Measurements from ENCODE around the gene C7orf33.
"Not testable (repeated sequence)": the region's sequence is repeated elsewhere in the genome, so short reads cannot be mapped to it uniquely, and the experiment has no call there.

The C7orf33 gene

GRCh38 chr7:148567524-148567923 lies 23.0 kb upstream of the C7orf33 start:
- H3K4me3 ChIP-seq (ENCODE audit: low read depth, low read length): no peak overlapping the region
- DNase-seq (ENCODE audit: low read depth): no peak
- TF ChIP-seq, protein P1, sequence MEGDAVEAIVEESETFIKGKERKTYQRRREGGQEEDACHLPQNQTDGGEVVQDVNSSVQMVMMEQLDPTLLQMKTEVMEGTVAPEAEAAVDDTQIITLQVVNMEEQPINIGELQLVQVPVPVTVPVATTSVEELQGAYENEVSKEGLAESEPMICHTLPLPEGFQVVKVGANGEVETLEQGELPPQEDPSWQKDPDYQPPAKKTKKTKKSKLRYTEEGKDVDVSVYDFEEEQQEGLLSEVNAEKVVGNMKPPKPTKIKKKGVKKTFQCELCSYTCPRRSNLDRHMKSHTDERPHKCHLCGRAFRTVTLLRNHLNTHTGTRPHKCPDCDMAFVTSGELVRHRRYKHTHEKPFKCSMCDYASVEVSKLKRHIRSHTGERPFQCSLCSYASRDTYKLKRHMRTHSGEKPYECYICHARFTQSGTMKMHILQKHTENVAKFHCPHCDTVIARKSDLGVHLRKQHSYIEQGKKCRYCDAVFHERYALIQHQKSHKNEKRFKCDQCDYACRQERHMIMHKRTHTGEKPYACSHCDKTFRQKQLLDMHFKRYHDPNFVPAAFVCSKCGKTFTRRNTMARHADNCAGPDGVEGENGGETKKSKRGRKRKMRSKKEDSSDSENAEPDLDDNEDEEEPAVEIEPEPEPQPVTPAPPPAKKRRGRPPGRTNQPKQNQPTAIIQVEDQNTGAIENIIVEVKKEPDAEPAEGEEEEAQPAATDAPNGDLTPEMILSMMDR (IDR thresholded peaks at IDR 0.05; ENCODE audit: control insufficient read depth, extremely low read depth, insufficient read depth): no peak

DNA sequence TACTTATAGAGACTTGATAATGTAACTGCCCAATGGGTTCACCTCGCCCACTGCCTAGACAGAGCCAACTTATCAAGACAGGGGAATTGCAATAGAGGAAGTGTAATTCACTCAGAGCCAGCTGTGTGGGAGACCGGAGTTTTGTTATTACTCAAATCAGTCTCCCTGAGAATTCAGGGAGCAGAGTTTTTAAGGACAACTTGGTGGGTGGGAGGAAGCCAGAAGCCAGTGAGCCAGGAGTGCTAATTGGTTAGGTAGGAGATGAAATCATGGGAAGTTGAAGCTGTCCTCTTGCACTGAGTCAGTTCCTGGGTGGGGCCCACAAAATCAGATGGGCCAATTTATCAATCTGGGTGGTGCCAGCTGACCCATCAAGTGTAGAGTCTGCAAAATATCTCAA lies 20.1 kb upstream of the C7orf33 start:
- DNase-seq (ENCODE audit: low read depth): no peak
- TF ChIP-seq, protein P1 (IDR thresholded peaks at IDR 0.05; ENCODE audit: control insufficient read depth, extremely low read depth, insufficient read depth): no peak

GRCh38 chr7:148570973-148571372 lies 19.6 kb upstream of the C7orf33 start:
- DNase-seq (ENCODE audit: low read depth); H3K4me3 ChIP-seq (ENCODE audit: low read depth, low read length): not testable (repeated sequence)

More for the DNA sequence above, 20.1 kb upstream of the C7orf33 start:
- H3K4me3 ChIP-seq (ENCODE audit: low read depth, low read length): no peak overlapping the region

GRCh38 chr7:148571381-148571780 lies 19.2 kb upstream of the C7orf33 start:
- H3K4me3 ChIP-seq (ENCODE audit: low read depth, low read length): no peak overlapping the region
- TF ChIP-seq, protein P1 (IDR thresholded peaks at IDR 0.05; ENCODE audit: control insufficient read depth, extremely low read depth, insufficient read depth): no peak
- no peak for DNase-seq (ENCODE audit: low read depth)

GRCh38 chr7:148572067-148572522 lies 18.5 kb upstream of the C7orf33 start:
- TF ChIP-seq, protein P1 (IDR thresholded peaks at IDR 0.05; ENCODE audit: control insufficient read depth, extremely low read depth, insufficient read depth): no peak
- no peak for DNase-seq (ENCODE audit: low read depth)
- H3K4me3 ChIP-seq (ENCODE audit: low read depth, low read length): no peak overlapping the region

GRCh38 chr7:148573581-148573980 lies 17.0 kb upstream of the C7orf33 start:
- not testable (repeated sequence) for DNase-seq (ENCODE audit: low read depth)

GRCh38 chr7:148575640-148576411 lies 14.7 kb upstream of the C7orf33 start:
- TF ChIP-seq, protein P1 (IDR thresholded peaks at IDR 0.05; ENCODE audit: control insufficient read depth, extremely low read depth, insufficient read depth): peak; percentile 88
- no peak overlapping the region for H3K4me3 ChIP-seq (ENCODE audit: low read depth, low read length)
- DNase-seq (ENCODE audit: low read depth): no peak

More at GRCh38 chr7:148573581-148573980, 17.0 kb upstream of the C7orf33 start:
- H3K4me3 ChIP-seq (ENCODE audit: low read depth, low read length): not testable (repeated sequence)

DNA sequence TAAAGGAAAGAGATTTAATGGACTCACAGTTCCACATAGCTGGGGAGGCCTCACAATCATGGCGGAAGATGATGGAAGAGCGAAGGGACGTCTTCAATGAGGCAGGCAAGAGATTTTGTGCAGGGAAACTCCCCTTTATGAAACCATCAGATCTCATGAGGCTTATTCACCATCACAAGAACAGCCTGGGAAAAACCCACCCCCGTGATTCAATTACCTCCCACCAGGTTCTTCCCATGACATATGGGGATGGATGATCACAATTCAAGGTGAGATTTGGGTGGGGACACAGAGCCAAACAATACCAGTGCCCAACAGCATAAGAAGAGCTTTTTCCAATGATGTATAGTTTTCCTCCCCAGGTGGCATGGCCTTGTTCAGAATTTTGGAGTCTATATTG lies 11.2 kb upstream of the C7orf33 start:
- TF ChIP-seq, protein P1 (IDR thresholded peaks at IDR 0.05; ENCODE audit: control insufficient read depth, extremely low read depth, insufficient read depth): no peak
- no peak overlapping the region for H3K4me3 ChIP-seq (ENCODE audit: low read depth, low read length)
- DNase-seq (ENCODE audit: low read depth): no peak

Measured in LNCaP clone FGC (cell line).